Measurements from ENCODE around the gene LMX1B.

GRCh38 chr9:126654124-126654523 is 40.4 kb downstream of the LMX1B start:
- TF ChIP-seq SNAI2 (CRISPR knock-in tag; IDR thresholded peaks at IDR 0.05): no peak
- no peak for TF ChIP-seq ARNTL (CRISPR knock-in tag; IDR thresholded peaks at IDR 0.05; ENCODE audit: borderline replicate concordance, low read depth)
- no peak for TF ChIP-seq BACH2 (CRISPR knock-in tag; IDR thresholded peaks at IDR 0.05; ENCODE audit: borderline replicate concordance)
- no peak for TF ChIP-seq RARB (CRISPR knock-in tag; IDR thresholded peaks at IDR 0.05)
- no peak for TF ChIP-seq PATZ1 (CRISPR knock-in tag; IDR thresholded peaks at IDR 0.05; ENCODE audit: borderline replicate concordance)
- TF ChIP-seq, protein P1, sequence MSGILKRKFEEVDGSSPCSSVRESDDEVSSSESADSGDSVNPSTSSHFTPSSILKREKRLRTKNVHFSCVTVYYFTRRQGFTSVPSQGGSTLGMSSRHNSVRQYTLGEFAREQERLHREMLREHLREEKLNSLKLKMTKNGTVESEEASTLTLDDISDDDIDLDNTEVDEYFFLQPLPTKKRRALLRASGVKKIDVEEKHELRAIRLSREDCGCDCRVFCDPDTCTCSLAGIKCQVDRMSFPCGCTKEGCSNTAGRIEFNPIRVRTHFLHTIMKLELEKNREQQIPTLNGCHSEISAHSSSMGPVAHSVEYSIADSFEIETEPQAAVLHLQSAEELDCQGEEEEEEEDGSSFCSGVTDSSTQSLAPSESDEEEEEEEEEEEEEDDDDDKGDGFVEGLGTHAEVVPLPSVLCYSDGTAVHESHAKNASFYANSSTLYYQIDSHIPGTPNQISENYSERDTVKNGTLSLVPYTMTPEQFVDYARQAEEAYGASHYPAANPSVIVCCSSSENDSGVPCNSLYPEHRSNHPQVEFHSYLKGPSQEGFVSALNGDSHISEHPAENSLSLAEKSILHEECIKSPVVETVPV (CRISPR knock-in tag; IDR thresholded peaks at IDR 0.05): no peak
- TF ChIP-seq ZFP3 (CRISPR knock-in tag; IDR thresholded peaks at IDR 0.05): no peak
- TF ChIP-seq POU6F1 (CRISPR knock-in tag; IDR thresholded peaks at IDR 0.05; ENCODE audit: borderline replicate concordance, low read depth): no peak
- no peak for TF ChIP-seq ZNF565 (CRISPR knock-in tag; conservative IDR thresholded peaks at IDR 0.05; ENCODE audit: low read depth)

All from SK-N-SH treated with all-trans-retinoic acid at 6 μM for 48 hours (cell line).